Measurements from ENCODE around the gene BRAF. TPM values are rescaled to one million over a fixed set of nuclear protein-coding genes. Genes with fewer than 3 reads are reported as not detected.

Gene BRAF
- polyA plus RNA-seq, 1 donor (not counting 4 experiments of a cell fraction or from before 2014, with no cell fraction given) = 12.4 TPM

- Histone ChIP-seq H3K27me3 (ENCODE audit: control insufficient read depth, extremely low read depth, insufficient read depth, low read length) (no peaks in the 10 kb centered on the region), H3K36me3 (ENCODE audit: control insufficient read depth in 2 of 2, extremely low read depth in 1 of 2, insufficient read depth in 2 of 2, low read length in 2 of 2) (no peaks in the 10 kb centered on the region), H3K9ac (ENCODE audit: control insufficient read depth, extremely low read depth, insufficient read depth, low read length) (no peak overlapping the region), H3K27ac (ENCODE audit: control insufficient read depth, insufficient read depth, low read length) (no peak overlapping the region), H3K4me1 (ENCODE audit: control insufficient read depth, extremely low read depth, insufficient read depth, low read length) (no peaks in the 10 kb centered on the region), H4K20me1 (ENCODE audit: control insufficient read depth, extremely low read depth, insufficient read depth, low read length) (peaks cover 4% of the 10 kb centered on the region), H3K4me2 (ENCODE audit: control insufficient read depth, extremely low read depth, insufficient read depth, low read depth, low read length) (no peak overlapping the region), H3K4me3 (ENCODE audit: control insufficient read depth in 2 of 3, extremely low read depth in 1 of 3, insufficient read depth in 2 of 3, low read depth in 1 of 3, low read length in 3 of 3) (no peak overlapping the region), H3K9me1 (ENCODE audit: control insufficient read depth, extremely low read depth, insufficient read depth, low read length) (no peaks in the 10 kb centered on the region), H3K9me3 (ENCODE audit: control insufficient read depth, low read depth, low read length) (no peaks in the 10 kb centered on the region), H2AFZ (ENCODE audit: control insufficient read depth, low read length) (no peak overlapping the region), H3K79me2 (ENCODE audit: control insufficient read depth, insufficient read depth, low read length) (peaks cover 14% of the 10 kb centered on the region)
- TF ChIP-seq, protein P1, sequence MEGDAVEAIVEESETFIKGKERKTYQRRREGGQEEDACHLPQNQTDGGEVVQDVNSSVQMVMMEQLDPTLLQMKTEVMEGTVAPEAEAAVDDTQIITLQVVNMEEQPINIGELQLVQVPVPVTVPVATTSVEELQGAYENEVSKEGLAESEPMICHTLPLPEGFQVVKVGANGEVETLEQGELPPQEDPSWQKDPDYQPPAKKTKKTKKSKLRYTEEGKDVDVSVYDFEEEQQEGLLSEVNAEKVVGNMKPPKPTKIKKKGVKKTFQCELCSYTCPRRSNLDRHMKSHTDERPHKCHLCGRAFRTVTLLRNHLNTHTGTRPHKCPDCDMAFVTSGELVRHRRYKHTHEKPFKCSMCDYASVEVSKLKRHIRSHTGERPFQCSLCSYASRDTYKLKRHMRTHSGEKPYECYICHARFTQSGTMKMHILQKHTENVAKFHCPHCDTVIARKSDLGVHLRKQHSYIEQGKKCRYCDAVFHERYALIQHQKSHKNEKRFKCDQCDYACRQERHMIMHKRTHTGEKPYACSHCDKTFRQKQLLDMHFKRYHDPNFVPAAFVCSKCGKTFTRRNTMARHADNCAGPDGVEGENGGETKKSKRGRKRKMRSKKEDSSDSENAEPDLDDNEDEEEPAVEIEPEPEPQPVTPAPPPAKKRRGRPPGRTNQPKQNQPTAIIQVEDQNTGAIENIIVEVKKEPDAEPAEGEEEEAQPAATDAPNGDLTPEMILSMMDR (optimal IDR thresholded peaks at IDR 0.05 in 1 of 3, IDR thresholded peaks at IDR 0.05 in 1 of 3, conservative IDR thresholded peaks at IDR 0.05 in 1 of 3; ENCODE audit: extremely low read depth in 1 of 3, insufficient read depth in 2 of 3, low read length in 3 of 3) = no peak
- no peak for TF ChIP-seq EZH2 (IDR thresholded peaks at IDR 0.05; ENCODE audit: low read length)
- no peak for FAIRE-seq
- DNase-seq (ENCODE audit: low read depth, low spot score) = no peak
- dilution Hi-C loops (cut with MboI; ENCODE audit: extremely low pct_ligation_motif_present, low sequenced_read_pairs) = no loop called here
Observed at GRCh38 chr7:140899883-140900282, 24.8 kb downstream of the BRAF start.

- Histone ChIP-seq H3K36me3 (ENCODE audit: control insufficient read depth in 2 of 2, extremely low read depth in 1 of 2, insufficient read depth in 2 of 2, low read length in 2 of 2) (no peaks in the 10 kb centered on the region), H2AFZ (ENCODE audit: control insufficient read depth, low read length) (no peak overlapping the region), H3K27ac (ENCODE audit: control insufficient read depth, insufficient read depth, low read length) (no peak overlapping the region), H3K4me2 (ENCODE audit: control insufficient read depth, extremely low read depth, insufficient read depth, low read depth, low read length) (no peak overlapping the region), H3K9me3 (ENCODE audit: control insufficient read depth, low read depth, low read length) (no peaks in the 10 kb centered on the region), H3K79me2 (ENCODE audit: control insufficient read depth, insufficient read depth, low read length) (peaks cover 14% of the 10 kb centered on the region), H4K20me1 (ENCODE audit: control insufficient read depth, extremely low read depth, insufficient read depth, low read length) (peaks cover 4% of the 10 kb centered on the region), H3K9ac (ENCODE audit: control insufficient read depth, extremely low read depth, insufficient read depth, low read length) (no peak overlapping the region), H3K27me3 (ENCODE audit: control insufficient read depth, extremely low read depth, insufficient read depth, low read length) (no peaks in the 10 kb centered on the region), H3K4me3 (ENCODE audit: control insufficient read depth in 2 of 3, extremely low read depth in 1 of 3, insufficient read depth in 2 of 3, low read depth in 1 of 3, low read length in 3 of 3) (no peak overlapping the region), H3K9me1 (ENCODE audit: control insufficient read depth, extremely low read depth, insufficient read depth, low read length) (no peaks in the 10 kb centered on the region), H3K4me1 (ENCODE audit: control insufficient read depth, extremely low read depth, insufficient read depth, low read length) (no peaks in the 10 kb centered on the region)
- dilution Hi-C loops (cut with MboI; ENCODE audit: extremely low pct_ligation_motif_present, low sequenced_read_pairs) = no loop called here
- no peak for TF ChIP-seq EZH2 (IDR thresholded peaks at IDR 0.05; ENCODE audit: low read length)
- TF ChIP-seq, protein P1 (optimal IDR thresholded peaks at IDR 0.05 in 1 of 3, IDR thresholded peaks at IDR 0.05 in 1 of 3, conservative IDR thresholded peaks at IDR 0.05 in 1 of 3; ENCODE audit: extremely low read depth in 1 of 3, insufficient read depth in 2 of 3, low read length in 3 of 3) = no peak
- DNase-seq (ENCODE audit: low read depth, low spot score) (no peak), FAIRE-seq (no peak)
Observed at GRCh38 chr7:140898786-140899536, 25.8 kb downstream of the BRAF start.
